Loucy (cell line): ENCODE data around the gene OCIAD1.
A peak's percentile ranks its signal among the peaks of the same experiment; 100 is the strongest.

Experiments
- H2AFZ ChIP-seq: fragments of 200-600 bp; sonication (generic); 2 replicates; pipeline ENCODE4 v1.6.0; 2016; ENCODE audit warnings: antibody characterized with exemption, mild to moderate bottlenecking, low read length, moderate library complexity
- H3F3A ChIP-seq: fragments of 200-600 bp; 2 replicates; pipeline ENCODE4 v1.6.0; 2016; ENCODE audit warnings: antibody characterized with exemption, low read depth, mild to moderate bottlenecking
- H3K27me3 ChIP-seq: fragments of 200-600 bp; sonication (generic); 2 replicates; pipeline ENCODE4 v1.6.1; 2014; ENCODE audit warnings: low read length, mild to moderate bottlenecking; ENCODE audit not compliant: insufficient read depth, poor library complexity, severe bottlenecking
- H3K36me3 ChIP-seq: fragments of 200-600 bp; sonication (generic); 2 replicates; pipeline ENCODE4 v1.6.1; 2016; ENCODE audit warnings: low read length; ENCODE audit not compliant: insufficient read depth
- H3K4me1 ChIP-seq: fragments of 200-600 bp; sonication (generic); 2 replicates; pipeline ENCODE4 v1.5.1; 2014; ENCODE audit warnings: low read length, mild to moderate bottlenecking; ENCODE audit not compliant: insufficient read depth, poor library complexity, severe bottlenecking
- H3K4me2 ChIP-seq: fragments of 200-600 bp; sonication (generic); 2 replicates; pipeline ENCODE4 v1.6.0; 2014; ENCODE audit warnings: antibody characterized with exemption, low read length, low read depth, mild to moderate bottlenecking; ENCODE audit not compliant: poor library complexity, severe bottlenecking
- H3K4me3 ChIP-seq: fragments of 200-600 bp; sonication (generic); 2 replicates; pipeline ENCODE4 v1.5.1; 2014; ENCODE audit warnings: low read length, mild to moderate bottlenecking, mixed read lengths; ENCODE audit not compliant: poor library complexity, severe bottlenecking
- H3K79me2 ChIP-seq: fragments of 200-600 bp; sonication (generic); 2 replicates; pipeline ENCODE4 v1.6.1; 2014; ENCODE audit warnings: low read length; ENCODE audit not compliant: insufficient read depth
- H3K9ac ChIP-seq: fragments of 200-600 bp; sonication (generic); 2 replicates; pipeline ENCODE4 v1.6.0; 2014; ENCODE audit warnings: mild to moderate bottlenecking, low read depth, low read length, moderate library complexity; ENCODE audit not compliant: poor library complexity, severe bottlenecking
- H3K9me2 ChIP-seq: fragments of 200-600 bp; sonication (generic); replicated peaks from 2 replicates; pipeline ENCODE4 v1.6.1; 2016; ENCODE audit warnings: low read depth, low read length, mixed read lengths
- H3K9me3 ChIP-seq: fragments of 200-600 bp; sonication (generic); 2 replicates; pipeline ENCODE4 v1.6.1; 2014; ENCODE audit warnings: mild to moderate bottlenecking, antibody characterized with exemption, low read length, low read depth; ENCODE audit not compliant: insufficient read depth
- H4K20me1 ChIP-seq: fragments of 200-600 bp; sonication (generic); 2 replicates; pipeline ENCODE4 v1.6.0; 2014; ENCODE audit warnings: antibody characterized with exemption, low read length, mild to moderate bottlenecking; ENCODE audit not compliant: insufficient read depth, poor library complexity, severe bottlenecking
- EZH2phosphoT487 ChIP-seq: fragments of 200-600 bp; IDR thresholded peaks from 2 replicates; pipeline ENCODE4 v1.6.1; 2018; ENCODE audit warnings: antibody characterized with exemption, mild to moderate bottlenecking, moderate library complexity, borderline replicate concordance
- TF ChIP-seq, protein P1 (sequence below): fragments of 200-600 bp; sonication (generic); conservative IDR thresholded peaks from 2 replicates; pipeline ENCODE4 v1.5.1; 2014; ENCODE audit warnings: mild to moderate bottlenecking, antibody characterized with exemption, low read length

The OCIAD1 gene

GRCh38 chr4:48902266-48902665 lies 71.4 kb downstream of the OCIAD1 start:
- 0 out of 2 replicates have a peak, but pooled peaks cover 3% of the 10 kb centered on the region for H3F3A ChIP-seq
- H2AFZ ChIP-seq = no peak overlapping the region
- no peaks in the 10 kb centered on the region for H3K9me2 ChIP-seq
- peaks cover 70% of the 10 kb centered on the region for H3K4me1 ChIP-seq
- peaks cover 30% of the 10 kb centered on the region for H3K79me2 ChIP-seq
- H3K9ac ChIP-seq = no peak overlapping the region
- H3K9me3 ChIP-seq = no peaks in the 10 kb centered on the region
- no peaks in the 10 kb centered on the region for H3K27me3 ChIP-seq
- H3K4me2 ChIP-seq = peak overlapping the region; percentile 1
- peaks cover 5% of the 10 kb centered on the region for H4K20me1 ChIP-seq
- H3K36me3 ChIP-seq = peaks cover 15% of the 10 kb centered on the region; the same call in 1 of the 2 replicates
- TF ChIP-seq, protein P1, sequence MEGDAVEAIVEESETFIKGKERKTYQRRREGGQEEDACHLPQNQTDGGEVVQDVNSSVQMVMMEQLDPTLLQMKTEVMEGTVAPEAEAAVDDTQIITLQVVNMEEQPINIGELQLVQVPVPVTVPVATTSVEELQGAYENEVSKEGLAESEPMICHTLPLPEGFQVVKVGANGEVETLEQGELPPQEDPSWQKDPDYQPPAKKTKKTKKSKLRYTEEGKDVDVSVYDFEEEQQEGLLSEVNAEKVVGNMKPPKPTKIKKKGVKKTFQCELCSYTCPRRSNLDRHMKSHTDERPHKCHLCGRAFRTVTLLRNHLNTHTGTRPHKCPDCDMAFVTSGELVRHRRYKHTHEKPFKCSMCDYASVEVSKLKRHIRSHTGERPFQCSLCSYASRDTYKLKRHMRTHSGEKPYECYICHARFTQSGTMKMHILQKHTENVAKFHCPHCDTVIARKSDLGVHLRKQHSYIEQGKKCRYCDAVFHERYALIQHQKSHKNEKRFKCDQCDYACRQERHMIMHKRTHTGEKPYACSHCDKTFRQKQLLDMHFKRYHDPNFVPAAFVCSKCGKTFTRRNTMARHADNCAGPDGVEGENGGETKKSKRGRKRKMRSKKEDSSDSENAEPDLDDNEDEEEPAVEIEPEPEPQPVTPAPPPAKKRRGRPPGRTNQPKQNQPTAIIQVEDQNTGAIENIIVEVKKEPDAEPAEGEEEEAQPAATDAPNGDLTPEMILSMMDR = no peak
- TF ChIP-seq EZH2phosphoT487 = no peak
- no peak overlapping the region for H3K4me3 ChIP-seq

DNA sequence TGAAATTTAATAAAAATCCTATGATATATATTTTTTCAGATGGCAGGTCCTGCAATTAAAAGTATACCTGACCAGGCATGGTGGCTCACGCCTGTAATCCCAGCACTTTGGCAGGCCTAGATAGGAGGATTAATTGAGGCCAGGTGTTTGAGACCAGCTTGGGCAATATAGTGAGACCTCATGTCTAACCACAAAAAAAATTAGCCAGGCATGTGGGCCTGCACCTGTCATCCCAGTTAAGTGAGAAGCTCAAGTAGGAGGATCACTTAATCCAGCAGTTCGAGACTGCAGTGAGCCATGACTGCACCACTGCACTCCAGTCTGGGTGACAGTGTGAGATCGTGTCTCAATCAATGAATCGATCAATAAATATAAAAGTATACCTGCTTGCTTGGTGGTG lies 73.2 kb downstream of the OCIAD1 start:
- no peak for TF ChIP-seq EZH2phosphoT487
- TF ChIP-seq, protein P1 = no peak
- H3K9me2 ChIP-seq = no peaks in the 10 kb centered on the region
- peaks cover 12% of the 10 kb centered on the region; the same call in 1 of the 2 replicates for H3K36me3 ChIP-seq
- peak overlapping the region; percentile 98 for H3K4me3 ChIP-seq
- H3K27me3 ChIP-seq = no peaks in the 10 kb centered on the region
- peaks cover 5% of the 10 kb centered on the region for H4K20me1 ChIP-seq
- H3K4me2 ChIP-seq = peak overlapping the region; percentile 85
- no peaks in the 10 kb centered on the region for H3K9me3 ChIP-seq
- no peak overlapping the region for H2AFZ ChIP-seq
- no peak overlapping the region for H3K9ac ChIP-seq
- peaks cover 62% of the 10 kb centered on the region for H3K4me1 ChIP-seq
- peaks cover 30% of the 10 kb centered on the region for H3K79me2 ChIP-seq
- H3F3A ChIP-seq = 0 out of 2 replicates have a peak, but pooled peaks cover 3% of the 10 kb centered on the region

- Histone ChIP-seq H3K9me2 (no peaks in the 10 kb centered on the region), H3K79me2 (peaks cover 30% of the 10 kb centered on the region), H3K27me3 (no peaks in the 10 kb centered on the region), H3K9me3 (no peaks in the 10 kb centered on the region), H3K4me1 (peaks cover 57% of the 10 kb centered on the region), H2AFZ (no peak overlapping the region), H3K9ac (no peak overlapping the region), H3K36me3 (peaks cover 12% of the 10 kb centered on the region; the same call in 1 of the 2 replicates), H3K4me2 (peak overlapping the region; percentile 85), H4K20me1 (peaks cover 5% of the 10 kb centered on the region), H3F3A (0 out of 2 replicates have a peak, but pooled peaks cover 2% of the 10 kb centered on the region), H3K4me3 (peak overlapping the region; percentile 98)
- TF ChIP-seq, protein P1 = no peak
- TF ChIP-seq EZH2phosphoT487 = no peak
These were observed 73.8 kb downstream of the OCIAD1 start for GRCh38 chr4:48904541-48905142.
